Chondrocyte (in vitro differentiated cells): ENCODE results near the gene JMJD8. TPM values are rescaled to one million over a fixed set of nuclear protein-coding genes. Genes with fewer than 3 reads are reported as not detected.

Source experiments
- DNase-seq: peaks from one replicate; pipeline ENCODE4 v3.0.0; 2021; ENCODE audit warnings: mixed read lengths, low spot score
- H3K27ac Mint-ChIP-seq: one replicate; pipeline ENCODE4 v1.8.0; 2021; ENCODE audit warnings: mild to moderate bottlenecking, moderate library complexity, mixed read lengths; ENCODE audit not compliant: unreplicated experiment
- H3K27me3 Mint-ChIP-seq: 2 replicates; pipeline ENCODE4 v1.8.0; 2021; ENCODE audit warnings: low read depth, mixed read lengths
- H3K36me3 Mint-ChIP-seq: 2 replicates; pipeline ENCODE4 v1.8.0; 2021; ENCODE audit warnings: low read depth, mixed read lengths
- H3K4me1 Mint-ChIP-seq: 2 replicates; pipeline ENCODE4 v1.8.0; 2021; ENCODE audit warnings: low read depth, mild to moderate bottlenecking, mixed read lengths
- H3K4me3 Mint-ChIP-seq: one replicate; pipeline ENCODE4 v1.8.0; 2021; ENCODE audit warnings: mild to moderate bottlenecking, moderate library complexity, mixed read lengths; ENCODE audit not compliant: unreplicated experiment
- H3K9me3 Mint-ChIP-seq: 2 replicates; pipeline ENCODE4 v1.8.0; 2021; ENCODE audit warnings: low read depth, mixed read lengths
- total RNA-seq: library from RNA; stranded (reverse); gene quantifications from 3 replicates; pipeline ENCODE4 v1.2.1, GENCODE V29; 2021
- TF ChIP-seq, protein P1 (sequence below): fragments of 200-600 bp; sonication (generic); IDR thresholded peaks from 2 replicates; pipeline ENCODE4 v1.5.0; 2021; ENCODE audit warnings: antibody characterized with exemption, mild to moderate bottlenecking, moderate library complexity

JMJD8 gene
- total RNA-seq, 1 donor from 2014 or later = 39.2 TPM

DNA sequence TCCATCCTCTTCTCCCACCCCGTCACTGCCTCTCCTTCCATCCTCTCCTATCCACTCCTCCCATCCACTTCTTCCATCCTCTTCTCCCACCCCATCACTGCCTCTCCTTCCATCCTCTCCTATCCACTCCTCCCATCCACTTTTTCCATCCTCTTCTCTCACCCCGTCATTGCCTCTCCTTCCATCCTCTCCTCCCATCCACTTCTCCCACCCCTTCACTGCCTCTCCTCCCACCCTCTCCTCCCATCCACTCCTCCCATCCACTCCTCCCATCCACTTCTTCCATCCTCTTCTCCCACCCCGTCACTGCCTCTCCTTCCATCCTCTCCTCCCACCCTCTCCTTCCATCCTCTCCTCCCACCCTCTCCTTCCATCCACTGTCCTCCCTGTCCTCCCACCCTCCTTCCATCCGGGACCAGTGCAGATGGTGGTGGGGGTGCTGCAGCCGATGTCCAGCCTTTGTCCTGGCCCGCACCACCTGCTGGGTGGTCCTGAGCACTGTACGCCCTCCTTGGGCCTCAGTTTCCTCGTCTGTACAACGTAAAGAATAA lies 52.3 kb downstream of the JMJD8 start:
- no peaks in the 10 kb centered on the region for H3K36me3 Mint-ChIP-seq
- H3K4me3 Mint-ChIP-seq = no peak overlapping the region
- TF ChIP-seq, protein P1, sequence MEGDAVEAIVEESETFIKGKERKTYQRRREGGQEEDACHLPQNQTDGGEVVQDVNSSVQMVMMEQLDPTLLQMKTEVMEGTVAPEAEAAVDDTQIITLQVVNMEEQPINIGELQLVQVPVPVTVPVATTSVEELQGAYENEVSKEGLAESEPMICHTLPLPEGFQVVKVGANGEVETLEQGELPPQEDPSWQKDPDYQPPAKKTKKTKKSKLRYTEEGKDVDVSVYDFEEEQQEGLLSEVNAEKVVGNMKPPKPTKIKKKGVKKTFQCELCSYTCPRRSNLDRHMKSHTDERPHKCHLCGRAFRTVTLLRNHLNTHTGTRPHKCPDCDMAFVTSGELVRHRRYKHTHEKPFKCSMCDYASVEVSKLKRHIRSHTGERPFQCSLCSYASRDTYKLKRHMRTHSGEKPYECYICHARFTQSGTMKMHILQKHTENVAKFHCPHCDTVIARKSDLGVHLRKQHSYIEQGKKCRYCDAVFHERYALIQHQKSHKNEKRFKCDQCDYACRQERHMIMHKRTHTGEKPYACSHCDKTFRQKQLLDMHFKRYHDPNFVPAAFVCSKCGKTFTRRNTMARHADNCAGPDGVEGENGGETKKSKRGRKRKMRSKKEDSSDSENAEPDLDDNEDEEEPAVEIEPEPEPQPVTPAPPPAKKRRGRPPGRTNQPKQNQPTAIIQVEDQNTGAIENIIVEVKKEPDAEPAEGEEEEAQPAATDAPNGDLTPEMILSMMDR = no peak
- no peaks in the 10 kb centered on the region for H3K9me3 Mint-ChIP-seq
- H3K27me3 Mint-ChIP-seq = no peaks in the 10 kb centered on the region
- H3K27ac Mint-ChIP-seq = no peak overlapping the region
- peaks cover 27% of the 10 kb centered on the region for H3K4me1 Mint-ChIP-seq
- no peak for DNase-seq

Other genes with a start within 250 kb of the JMJD8 start
- 28.8 to 32.0 TPM (median 29.7 TPM) in 3 replicates for gene CAPN15, start 156.6 kb downstream of the JMJD8 start, total RNA-seq
- not detected in 3 replicates for gene PRR35, start 123.9 kb downstream of the JMJD8 start, total RNA-seq
- gene NHLRC4, start 117.3 kb downstream of the JMJD8 start, total RNA-seq = not detected in 3 replicates
- gene PIGQ, start 114.4 kb downstream of the JMJD8 start, total RNA-seq = 34.1 to 57.1 TPM (median 37.3 TPM) in 3 replicates
- gene RAB40C, start 94.3 kb downstream of the JMJD8 start, total RNA-seq = 15.2 to 19.6 TPM (median 19.6 TPM) in 3 replicates
- 0.36 to 0.56 TPM (median 0.47 TPM) in 3 replicates for gene WFIKKN1, start 53.3 kb downstream of the JMJD8 start, total RNA-seq
- gene METTL26, start 48.0 kb downstream of the JMJD8 start, total RNA-seq = 58.9 to 68.5 TPM (median 68.1 TPM) in 3 replicates
- 10.4 to 16.9 TPM (median 15.3 TPM) in 3 replicates for gene MCRIP2, start 42.5 kb downstream of the JMJD8 start, total RNA-seq
- 17.0 to 36.6 TPM (median 19.2 TPM) in 3 replicates for gene WDR90, start 35.0 kb downstream of the JMJD8 start, total RNA-seq
- gene RHOT2, start 16.2 kb downstream of the JMJD8 start, total RNA-seq = 101 to 109 TPM (median 106 TPM) in 3 replicates
- gene RHBDL1, start 8.7 kb downstream of the JMJD8 start, total RNA-seq = 1.9 to 3.5 TPM (median 3.0 TPM) in 3 replicates
- gene STUB1, start 3.9 kb downstream of the JMJD8 start, total RNA-seq = 89.7 to 139 TPM (median 96.1 TPM) in 3 replicates
- 12.6 to 17.7 TPM (median 13.7 TPM) in 3 replicates for gene WDR24, start 6.1 kb upstream of the JMJD8 start, total RNA-seq
- gene FBXL16, start 21.5 kb upstream of the JMJD8 start, total RNA-seq = 0.53 to 0.87 TPM (median 0.82 TPM) in 3 replicates
- 50.7 to 62.3 TPM (median 58.5 TPM) in 3 replicates for gene METRN, start 30.8 kb upstream of the JMJD8 start, total RNA-seq
- 31.6 to 42.4 TPM (median 38.2 TPM) in 3 replicates for gene ANTKMT, start 36.8 kb upstream of the JMJD8 start, total RNA-seq
- gene CCDC78, start 42.1 kb upstream of the JMJD8 start, total RNA-seq = 1.8 to 3.9 TPM (median 2.5 TPM) in 3 replicates
- gene HAGHL, start 42.8 kb upstream of the JMJD8 start, total RNA-seq = 7.9 to 20.6 TPM (median 15.0 TPM) in 3 replicates
- 20.5 to 26.6 TPM (median 22.1 TPM) in 3 replicates for gene CIAO3, start 56.7 kb upstream of the JMJD8 start, total RNA-seq
- 0.41 TPM in 1 of 3 replicates, not detected in the others for gene MSLN, start 76.4 kb upstream of the JMJD8 start, total RNA-seq
- gene RPUSD1, start 104.0 kb upstream of the JMJD8 start, total RNA-seq = 17.6 to 21.6 TPM (median 19.6 TPM) in 3 replicates
- gene CHTF18, start 104.3 kb upstream of the JMJD8 start, total RNA-seq = 12.8 to 35.9 TPM (median 13.3 TPM) in 3 replicates
- gene GNG13, start 116.4 kb upstream of the JMJD8 start, total RNA-seq = not detected in 3 replicates